HepG2 (cell line): ENCODE measurements around the gene SENP7. TPM values are rescaled to one million over a fixed set of nuclear protein-coding genes. Genes with fewer than 3 reads are reported as not detected.

Source experiments
- ATAC-seq: fragments of 200-7000 bp; cut with Tn5 transposase; 3 replicates; pipeline ENCODE4 v1.9.1; 2020; ENCODE audit warnings: mild to moderate bottlenecking, moderate library complexity
- BruUV-seq: library from RNA; stranded (reverse); fragments of 400-500 nt; replicated peaks from 2 replicates; lab custom pipeline; 2021; lab: Mats Ljungman, UMichigan
- CTCF ChIA-PET: fragments of 300-600 bp; formaldehyde crosslinking; extraction: SDS; loops from one replicate; lab custom pipeline; 2021; ENCODE audit warnings: low total read pairs, inconsistent platforms, low intra/inter-chr PET ratio; lab: Yijun Ruan, JAX
- POLR2A ChIA-PET: fragments of 350-600 bp; sonication (Branson Sonifier 250); formaldehyde crosslinking; loops from one replicate; lab custom pipeline; 2020; ENCODE audit warnings: antibody characterized with exemption, inconsistent platforms; lab: Yijun Ruan, JAX
- DNase-seq: peaks from one replicate; pipeline ENCODE4 v3.0.0-alpha.2; 2015; ENCODE audit warnings: low spot score
- FAIRE-seq: peaks from 3 replicates; lab custom pipeline; 2011; peaks lifted over from hg19 to GRCh38; lab: Jason Lieb, UNC
- H2AFZ ChIP-seq: one replicate; pipeline ENCODE4 v1.6.1; 2011; ENCODE audit warnings: low read length, inconsistent platforms
- H3K27ac ChIP-seq: fragments of 300-600 bp; 3 replicates; pipeline ENCODE4 v1.8.0; 2011; ENCODE audit warnings: mixed run types, mild to moderate bottlenecking, mixed read lengths, low read length, inconsistent platforms; ENCODE audit not compliant: insufficient read depth; ENCODE audit errors: extremely low read length
- H3K27me3 ChIP-seq, 2 experiments: fragments of 200-600 bp in 1 of 2; 2 replicates in 1 of 2; 3 replicates in 1 of 2; pipeline versions ENCODE4 v1.6.0 to v1.8.0; 2011; ENCODE audit warnings: low read length in 2 of 2, mild to moderate bottlenecking in 2 of 2, moderate library complexity in 2 of 2, inconsistent platforms in 1 of 2; ENCODE audit not compliant: insufficient read depth in 2 of 2, control insufficient read depth in 1 of 2
- H3K36me3 ChIP-seq, 2 experiments: fragments of 200-600 bp in 1 of 2; replicated peaks in 1 of 2; 2 replicates in 1 of 2; 3 replicates in 1 of 2; pipeline versions ENCODE4 v1.5.1 to v1.8.0; 2011; ENCODE audit warnings: low read length in 2 of 2, inconsistent platforms in 1 of 2; ENCODE audit not compliant: insufficient read depth in 2 of 2, control insufficient read depth in 1 of 2
- H3K4me1 ChIP-seq: 2 replicates; pipeline ENCODE4 v1.5.1; 2012; ENCODE audit warnings: low read length, inconsistent platforms; ENCODE audit not compliant: insufficient read depth
- H3K4me2 ChIP-seq: 2 replicates; pipeline ENCODE4 v1.6.0; 2011; ENCODE audit warnings: low read depth, low read length, inconsistent platforms
- H3K4me3 ChIP-seq, 3 experiments: fragments of 200-600 bp in 1 of 3; sonication (generic), shearing (Covaris generic) in 1 of 3; replicated peaks in 1 of 3; 2 replicates each; pipeline ENCODE4 v1.5.1; 2011 to 2016; ENCODE audit warnings: low read length in 3 of 3, inconsistent platforms in 2 of 3, low read depth in 2 of 3, mild to moderate bottlenecking in 2 of 3, control low read depth in 1 of 3, mixed read lengths in 1 of 3; ENCODE audit not compliant: insufficient read depth in 1 of 3
- H3K79me2 ChIP-seq: one replicate; pipeline ENCODE4 v1.6.1; 2011; ENCODE audit warnings: low read length, inconsistent platforms; ENCODE audit not compliant: insufficient read depth
- H3K9ac ChIP-seq: 2 replicates; pipeline ENCODE4 v1.6.0; 2011; ENCODE audit warnings: mild to moderate bottlenecking, low read depth, low read length, inconsistent platforms; ENCODE audit not compliant: insufficient read depth
- H3K9me3 ChIP-seq: 2 replicates; pipeline ENCODE4 v1.5.1; 2012; ENCODE audit warnings: mild to moderate bottlenecking, low read length
- H4K20me1 ChIP-seq: 2 replicates; pipeline ENCODE4 v1.6.0; 2011; ENCODE audit warnings: inconsistent platforms, mild to moderate bottlenecking, low read length, moderate library complexity; ENCODE audit not compliant: insufficient read depth
- KMT2A ChIP-seq: sonication (generic); formaldehyde crosslinking; IDR thresholded peaks from 2 replicates; pipeline ENCODE4 v1.4.0; 2020; ENCODE audit warnings: missing genetic modification reagents
- MTF1 ChIP-seq: sonication (generic); formaldehyde crosslinking; IDR thresholded peaks from 2 replicates; pipeline ENCODE4 v1.5.0; 2020; ENCODE audit warnings: missing genetic modification reagents
- POLR2AphosphoS2 ChIP-seq: IDR thresholded peaks from 2 replicates; pipeline ENCODE4 v1.6.1; 2011; ENCODE audit warnings: low read depth, low read length, improper control_type of control experiment
- RNF2 ChIP-seq: fragments of 450-650 bp; conservative IDR thresholded peaks from 2 replicates; pipeline ENCODE4 v1.6.1; 2016; ENCODE audit warnings: low read depth
- WGBS: methylation state at CpG from one replicate; pipeline ENCODE4 v1.1.6; 2017; ENCODE audit warnings: low lambda C conversion rate; 5-methylcytosine and 5-hydroxymethylcytosine counted together
- in situ Hi-C: cut with HindIII; loops from 2 replicates; pipeline ENCODE4 v1.10.0; 2017; ENCODE audit warnings: low pct_unique_long_range_greater_than_20kb; ENCODE audit not compliant: extremely low pct_ligation_motif_present
- intact Hi-C: fragments of 100-400 bp; cut with micrococcal nuclease; formaldehyde crosslinking; loops from one replicate; pipeline ENCODE4 v1.10.0; 2022; ENCODE audit not compliant: unreplicated experiment
- polyA plus RNA-seq, 8 experiments: library from polyadenylated mRNA; depleted of rRNA in 3 of 8; stranded (reverse) in 7 of 8; unstranded in 1 of 8; fragments of >200 nt; fragmentation: Illumina TruSeq in 4 of 8; extraction: Trizol in 4 of 8; gene quantifications; 2 replicates each; pipeline versions ENCODE4 v1.2.1 to v1.2.3, GENCODE V29; 2011 to 2016; ENCODE audit warnings: low read depth in 4 of 8, missing spikeins in 1 of 8, mixed read lengths in 1 of 8; ENCODE audit not compliant: insufficient read depth in 1 of 8
- total RNA-seq, 5 experiments: library from RNA; depleted of rRNA; stranded (reverse); fragments of >200 nt; fragmentation: Illumina TruSeq; extraction: Trizol; gene quantifications; 2 replicates each; pipeline ENCODE4 v1.2.3, GENCODE V29; 2016; ENCODE audit warnings: low read depth in 1 of 5
- TF ChIP-seq, protein P1 (sequence below): sonication (generic); formaldehyde crosslinking; IDR thresholded peaks from 2 replicates; pipeline ENCODE4 v1.5.0; 2020; ENCODE audit warnings: mild to moderate bottlenecking, low read depth, missing genetic modification reagents, borderline replicate concordance
- TF ChIP-seq, protein P2 (sequence below): sonication (generic); formaldehyde crosslinking; IDR thresholded peaks from 2 replicates; pipeline ENCODE4 v1.5.1; 2020; ENCODE audit warnings: mild to moderate bottlenecking, missing genetic modification reagents, moderate library complexity

Gene SENP7
- total and polyA plus RNA-seq, 2 of the 13 experiments (the other 11 are each of a cell fraction or from before 2014, with no cell fraction given), result 9.1 to 10.3 TPM

- Histone ChIP-seq H3K36me3 (0 out of 5 replicates have a peak, but pooled peaks cover 0 to 3% of the 10 kb centered on the region in 2 experiments), H3K4me2 (no peak overlapping the region), H4K20me1 (no peaks in the 10 kb centered on the region), H3K9ac (no peak overlapping the region), H3K9me3 (no peaks in the 10 kb centered on the region), H2AFZ (no peak overlapping the region), H3K27ac (no peak overlapping the region), H3K4me1 (peaks cover 15% of the 10 kb centered on the region), H3K4me3 (no peak overlapping the region), H3K27me3 (no peaks in the 10 kb centered on the region), H3K79me2 (peaks cover 6% of the 10 kb centered on the region)
- intact Hi-C loops, result no loop called here
- FAIRE-seq (no peak), DNase-seq (no peak), ATAC-seq (no peak)
- no TSS peak for BruUV-seq
- ChIA-PET CTCF (no interaction called here), POLR2A (no interaction called here)
- TF ChIP-seq, protein P1, sequence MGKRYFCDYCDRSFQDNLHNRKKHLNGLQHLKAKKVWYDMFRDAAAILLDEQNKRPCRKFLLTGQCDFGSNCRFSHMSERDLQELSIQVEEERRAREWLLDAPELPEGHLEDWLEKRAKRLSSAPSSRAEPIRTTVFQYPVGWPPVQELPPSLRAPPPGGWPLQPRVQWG (CRISPR knock-in tag), result no peak
- TF ChIP-seq POLR2AphosphoS2, result no peak
- WGBS, result 97% methylated on average over 4 of the region's 4 CpGs
- in situ Hi-C loops, result no loop called here
Observed at GRCh38 chr3:101461451-101461850, 51.6 kb downstream of the SENP7 start.

DNA sequence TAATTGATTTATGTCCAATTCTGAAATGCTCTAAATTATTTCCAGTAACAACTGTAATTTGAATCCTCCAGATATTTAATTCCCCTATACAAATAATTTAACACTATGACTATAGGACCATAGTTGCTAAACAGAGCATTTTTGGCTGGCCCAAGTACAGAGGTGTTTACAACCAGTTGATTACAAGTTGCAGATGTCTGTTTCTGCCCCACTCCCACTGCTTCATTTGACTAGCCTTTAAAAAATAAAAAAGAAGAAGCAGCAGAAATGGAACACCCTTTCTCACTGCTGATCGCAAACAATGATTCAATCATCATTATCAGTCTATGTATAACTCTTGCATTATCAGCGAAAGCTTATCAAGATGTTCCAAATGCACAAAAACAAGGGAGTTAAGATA is 54.6 kb downstream of the SENP7 start:
- ChIA-PET CTCF (no interaction called here), POLR2A (no interaction called here)
- Histone ChIP-seq H3K36me3 (0 out of 5 replicates have a peak, but pooled peaks cover 0 to 3% of the 10 kb centered on the region in 2 experiments), H4K20me1 (no peaks in the 10 kb centered on the region), H3K27me3 (no peaks in the 10 kb centered on the region), H3K4me3 (no peak overlapping the region), H2AFZ (no peak overlapping the region), H3K4me1 (no peaks in the 10 kb centered on the region), H3K9me3 (no peaks in the 10 kb centered on the region), H3K27ac (no peak overlapping the region), H3K9ac (no peak overlapping the region), H3K4me2 (no peak overlapping the region), H3K79me2 (no peaks in the 10 kb centered on the region)
- FAIRE-seq (no peak), ATAC-seq (no peak), DNase-seq (no peak)
- WGBS, result 97% methylated on average over 2 of the region's 2 CpGs
- in situ Hi-C loops, result no loop called here
- BruUV-seq, result no TSS peak
- intact Hi-C loops, result no loop called here
- TF ChIP-seq KMT2A (CRISPR knock-in tag) (no peak), RNF2 (no peak), MTF1 (CRISPR knock-in tag) (no peak)
- TF ChIP-seq, protein P2, sequence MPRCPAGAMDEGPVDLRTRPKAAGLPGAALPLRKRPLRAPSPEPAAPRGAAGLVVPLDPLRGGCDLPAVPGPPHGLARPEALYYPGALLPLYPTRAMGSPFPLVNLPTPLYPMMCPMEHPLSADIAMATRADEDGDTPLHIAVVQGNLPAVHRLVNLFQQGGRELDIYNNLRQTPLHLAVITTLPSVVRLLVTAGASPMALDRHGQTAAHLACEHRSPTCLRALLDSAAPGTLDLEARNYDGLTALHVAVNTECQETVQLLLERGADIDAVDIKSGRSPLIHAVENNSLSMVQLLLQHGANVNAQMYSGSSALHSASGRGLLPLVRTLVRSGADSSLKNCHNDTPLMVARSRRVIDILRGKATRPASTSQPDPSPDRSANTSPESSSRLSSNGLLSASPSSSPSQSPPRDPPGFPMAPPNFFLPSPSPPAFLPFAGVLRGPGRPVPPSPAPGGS (CRISPR knock-in tag), result no peak
